ENCODE data around the gene LMBR1L.

The LMBR1L gene

DNA sequence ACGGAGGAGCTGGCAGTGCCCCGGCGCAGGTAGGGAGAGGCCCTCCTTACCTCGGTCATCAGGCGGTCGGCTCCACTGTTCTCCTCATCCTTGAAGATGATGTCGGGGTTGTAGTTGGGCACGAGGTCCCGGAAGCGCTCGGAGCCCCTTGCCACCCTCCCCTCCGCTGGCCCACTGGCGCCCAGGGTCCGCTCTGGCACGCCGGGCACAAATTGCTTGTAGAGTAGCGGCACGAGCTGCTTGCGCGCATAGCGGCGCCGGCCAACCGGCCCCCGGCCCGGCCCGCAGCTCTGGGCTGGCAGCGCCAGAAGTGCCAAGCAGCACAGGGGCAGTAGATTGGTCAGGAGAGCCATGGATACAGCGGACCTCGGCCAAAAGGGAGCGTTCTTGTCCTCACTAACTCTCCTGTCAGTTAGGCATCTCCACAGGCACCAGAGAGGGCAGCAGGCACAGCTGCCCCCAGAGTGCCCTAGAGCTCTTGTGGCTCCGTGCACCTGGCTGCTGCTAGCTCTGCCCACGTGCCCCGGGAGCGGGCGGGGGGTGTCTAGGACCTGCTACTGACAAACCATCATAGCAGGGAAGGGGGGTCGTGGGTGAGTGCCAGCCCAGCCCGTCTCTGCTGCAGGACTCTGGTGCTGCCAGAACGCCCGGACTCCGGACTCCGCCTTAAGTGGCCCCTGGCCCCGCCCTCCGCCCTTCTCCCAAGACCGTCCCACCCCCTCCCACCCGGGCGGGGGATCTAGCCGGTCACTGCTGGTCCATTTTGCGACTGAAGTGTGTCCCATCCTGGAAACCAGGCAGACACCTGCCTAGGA, 16.3 kb downstream of the LMBR1L start, which contains the start of gene DHH:
DHH (minus strand) TSS at position 642 of the 815 bp plus-strand sequence; CDS start at position 353, 289 bp downstream.
- no peaks in the 10 kb centered on the region for H3K79me2 ChIP-seq (ENCODE audit: insufficient read depth, low read depth)
- H4K20me1 ChIP-seq (ENCODE audit: insufficient read depth), result no peaks in the 10 kb centered on the region
- no peak within 1 kb of the TSS for H3K9ac ChIP-seq
- H3K4me3 ChIP-seq (IDR thresholded peaks at IDR 0.05; ENCODE audit: insufficient read depth, low read depth, low read length), result no peak within 1 kb of the TSS
- peaks cover 33% of the 10 kb centered on the region for H3K27me3 ChIP-seq (ENCODE audit: insufficient read depth, low read depth)
- H2AFZ ChIP-seq (ENCODE audit: low read depth), result no peak within 1 kb of the TSS
- no peak for TF ChIP-seq CTCF (conservative IDR thresholded peaks at IDR 0.05; ENCODE audit: low read depth, low read length)
- H3K36me3 ChIP-seq (ENCODE audit: insufficient read depth), result no peaks in the 10 kb centered on the region
- H3K4me2 ChIP-seq, result no peak within 1 kb of the TSS
- H3K4me1 ChIP-seq (ENCODE audit: low read depth, poor library complexity, severe bottlenecking), result peaks cover 16% of the 10 kb centered on the region
- no peak within 1 kb of the TSS for H3K27ac ChIP-seq

GRCh38 chr12:49093792-49094159, 16.9 kb downstream of the LMBR1L start:
- no peak overlapping the region for H3K9ac ChIP-seq
- H3K4me1 ChIP-seq (ENCODE audit: low read depth, poor library complexity, severe bottlenecking), result peaks cover 16% of the 10 kb centered on the region
- H3K27ac ChIP-seq, result no peak overlapping the region
- no peaks in the 10 kb centered on the region for H3K36me3 ChIP-seq (ENCODE audit: insufficient read depth)
- H3K27me3 ChIP-seq (ENCODE audit: insufficient read depth, low read depth), result peaks cover 38% of the 10 kb centered on the region
- no peaks in the 10 kb centered on the region for H3K79me2 ChIP-seq (ENCODE audit: insufficient read depth, low read depth)
- no peak overlapping the region for H3K4me2 ChIP-seq
- no peak overlapping the region for H3K4me3 ChIP-seq (IDR thresholded peaks at IDR 0.05; ENCODE audit: insufficient read depth, low read depth, low read length)
- H4K20me1 ChIP-seq (ENCODE audit: insufficient read depth), result no peaks in the 10 kb centered on the region
- no peak for TF ChIP-seq CTCF (conservative IDR thresholded peaks at IDR 0.05; ENCODE audit: low read depth, low read length)
- no peak overlapping the region for H2AFZ ChIP-seq (ENCODE audit: low read depth)

DNA sequence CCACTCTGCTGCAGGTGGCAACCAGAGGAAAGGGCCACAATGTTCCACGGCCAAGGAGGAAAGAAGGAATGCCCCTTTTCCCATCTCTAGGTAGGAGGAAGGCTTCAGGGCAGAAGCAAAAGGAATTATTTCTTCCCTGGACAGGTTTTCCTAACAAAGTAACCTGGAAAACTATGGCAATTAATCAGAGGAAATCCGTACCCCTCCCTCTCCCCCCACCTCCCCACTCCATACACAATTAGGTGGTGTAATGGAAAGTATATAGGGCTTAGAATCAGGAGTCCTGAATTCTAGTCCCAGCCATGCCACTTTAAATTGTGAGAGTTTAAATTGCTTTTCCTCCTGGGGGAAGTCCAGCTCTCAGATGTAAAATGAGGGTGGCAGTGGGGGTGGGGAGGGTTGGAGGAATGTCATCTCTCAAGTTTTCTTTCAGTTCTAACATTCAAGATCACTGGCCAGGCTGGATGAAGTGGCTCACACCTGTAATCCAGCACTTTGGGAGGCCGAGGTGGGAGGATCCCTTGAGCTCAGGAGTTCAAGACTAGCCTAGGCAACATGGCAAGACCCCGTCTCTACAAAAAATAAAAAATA, 17.7 kb downstream of the LMBR1L start:
- Histone ChIP-seq H4K20me1 (ENCODE audit: insufficient read depth) (no peaks in the 10 kb centered on the region), H3K27ac (no peak overlapping the region), H3K79me2 (ENCODE audit: insufficient read depth, low read depth) (no peaks in the 10 kb centered on the region), H3K36me3 (ENCODE audit: insufficient read depth) (no peaks in the 10 kb centered on the region), H3K27me3 (ENCODE audit: insufficient read depth, low read depth) (peaks cover 38% of the 10 kb centered on the region), H3K4me1 (ENCODE audit: low read depth, poor library complexity, severe bottlenecking) (peaks cover 19% of the 10 kb centered on the region), H3K9ac (no peak overlapping the region), H3K4me2 (peak overlapping the region; percentile 18; the same call in 1 of the 2 replicates), H3K4me3 (IDR thresholded peaks at IDR 0.05; ENCODE audit: insufficient read depth, low read depth, low read length) (no peak overlapping the region), H2AFZ (ENCODE audit: low read depth) (no peak overlapping the region)
- TF ChIP-seq CTCF (conservative IDR thresholded peaks at IDR 0.05; ENCODE audit: low read depth, low read length), result no peak

DNA sequence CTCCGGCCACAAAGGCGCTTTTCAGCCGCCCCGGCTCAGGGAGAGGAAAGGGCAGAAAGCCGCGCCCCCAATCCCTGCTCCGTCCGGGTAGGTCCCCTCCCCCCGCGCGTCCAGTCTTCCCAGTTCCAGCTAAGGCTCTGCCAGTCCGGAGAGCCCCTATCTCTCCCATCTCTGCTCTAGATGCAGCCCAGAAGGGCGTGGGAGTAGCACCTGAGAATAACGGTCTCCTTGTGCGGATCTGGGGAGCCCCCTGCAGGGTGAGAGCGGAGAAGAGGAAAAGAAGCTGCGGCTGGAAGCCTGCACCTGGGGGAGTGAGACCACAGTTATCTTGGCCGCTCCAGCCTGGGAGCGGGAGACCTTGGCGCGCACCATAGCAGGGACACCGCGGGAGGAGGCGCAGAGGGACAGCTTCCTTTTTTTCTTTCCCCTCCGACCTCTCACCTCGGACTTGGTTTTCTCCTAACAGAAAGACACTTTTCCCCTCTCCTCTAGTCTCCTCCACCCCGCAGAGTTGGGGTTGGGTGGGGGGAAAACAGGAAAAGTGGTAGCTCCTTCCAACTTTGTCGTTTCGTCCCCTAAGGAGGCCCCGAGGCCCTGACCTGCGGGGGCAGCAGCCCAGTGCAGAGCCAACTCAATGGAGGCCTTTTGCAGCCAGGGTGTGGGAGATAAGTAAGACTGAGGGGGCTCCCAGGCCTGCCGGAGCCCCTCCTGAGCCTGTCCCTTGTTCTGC, 18.4 kb downstream of the LMBR1L start:
- Histone ChIP-seq H3K27me3 (ENCODE audit: insufficient read depth, low read depth) (peaks cover 38% of the 10 kb centered on the region), H3K36me3 (ENCODE audit: insufficient read depth) (no peaks in the 10 kb centered on the region), H2AFZ (ENCODE audit: low read depth) (no peak overlapping the region), H3K4me3 (IDR thresholded peaks at IDR 0.05; ENCODE audit: insufficient read depth, low read depth, low read length) (no peak overlapping the region), H3K4me1 (ENCODE audit: low read depth, poor library complexity, severe bottlenecking) (peaks cover 23% of the 10 kb centered on the region), H3K27ac (no peak overlapping the region), H4K20me1 (ENCODE audit: insufficient read depth) (no peaks in the 10 kb centered on the region), H3K79me2 (ENCODE audit: insufficient read depth, low read depth) (no peaks in the 10 kb centered on the region), H3K4me2 (peak overlapping the region; percentile 18; the same call in 1 of the 2 replicates), H3K9ac (no peak overlapping the region)
- peak; percentile 50; the same call in 1 of the 2 replicates for TF ChIP-seq CTCF (conservative IDR thresholded peaks at IDR 0.05; ENCODE audit: low read depth, low read length)
